ENCODE results near the gene SLC38A11.

The SLC38A11 gene

DNA sequence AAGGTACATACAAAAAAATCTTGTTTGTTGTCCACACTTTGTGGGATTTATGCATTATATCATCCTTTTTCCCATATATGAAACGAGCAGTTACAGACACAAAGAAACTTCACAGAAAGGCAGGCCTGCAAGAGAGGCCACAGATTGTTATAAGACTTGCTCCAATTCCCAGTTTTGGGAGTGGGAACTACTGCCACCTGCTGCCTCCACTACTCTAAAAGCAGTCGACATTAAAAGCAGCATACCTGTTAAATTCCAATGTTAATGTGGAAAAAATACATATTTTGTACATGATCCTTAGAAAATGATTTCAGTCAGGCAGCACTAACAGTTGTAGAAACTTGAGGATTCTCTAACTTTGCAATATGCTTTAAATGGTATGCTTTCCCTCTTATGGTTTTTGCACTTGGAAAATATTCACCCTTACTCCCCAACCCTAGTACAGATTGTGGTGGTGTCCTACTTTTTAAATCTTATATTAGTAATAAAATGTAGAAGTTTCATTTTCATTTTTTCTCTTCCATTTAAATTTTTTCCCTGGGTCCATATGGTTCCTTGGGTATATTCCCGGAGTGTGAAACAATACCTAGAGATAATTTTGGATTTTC lies 37.9 kb downstream of the SLC38A11 start:
- DNase-seq (ENCODE audit: low read depth): no peak

DNA sequence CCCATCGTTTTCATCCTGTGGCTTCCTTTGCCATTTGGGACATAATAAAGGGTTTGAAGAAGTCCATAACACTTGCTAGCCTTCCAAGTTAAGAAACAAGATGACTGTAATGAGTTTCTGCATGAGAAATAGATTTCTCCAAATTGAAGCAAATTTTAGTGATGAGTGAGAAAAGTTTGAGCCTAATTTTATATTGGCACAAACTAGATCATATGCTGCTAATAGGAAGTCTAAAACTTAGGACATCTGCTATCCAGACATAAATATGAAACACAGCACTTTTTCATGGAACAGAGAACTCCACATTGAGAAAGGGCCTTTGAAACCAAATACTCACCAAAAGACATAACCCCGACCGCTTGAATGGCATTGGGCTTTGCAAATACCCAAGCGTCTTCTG lies 39.8 kb downstream of the SLC38A11 start:
- no peak for DNase-seq (ENCODE audit: low read depth)

DNA sequence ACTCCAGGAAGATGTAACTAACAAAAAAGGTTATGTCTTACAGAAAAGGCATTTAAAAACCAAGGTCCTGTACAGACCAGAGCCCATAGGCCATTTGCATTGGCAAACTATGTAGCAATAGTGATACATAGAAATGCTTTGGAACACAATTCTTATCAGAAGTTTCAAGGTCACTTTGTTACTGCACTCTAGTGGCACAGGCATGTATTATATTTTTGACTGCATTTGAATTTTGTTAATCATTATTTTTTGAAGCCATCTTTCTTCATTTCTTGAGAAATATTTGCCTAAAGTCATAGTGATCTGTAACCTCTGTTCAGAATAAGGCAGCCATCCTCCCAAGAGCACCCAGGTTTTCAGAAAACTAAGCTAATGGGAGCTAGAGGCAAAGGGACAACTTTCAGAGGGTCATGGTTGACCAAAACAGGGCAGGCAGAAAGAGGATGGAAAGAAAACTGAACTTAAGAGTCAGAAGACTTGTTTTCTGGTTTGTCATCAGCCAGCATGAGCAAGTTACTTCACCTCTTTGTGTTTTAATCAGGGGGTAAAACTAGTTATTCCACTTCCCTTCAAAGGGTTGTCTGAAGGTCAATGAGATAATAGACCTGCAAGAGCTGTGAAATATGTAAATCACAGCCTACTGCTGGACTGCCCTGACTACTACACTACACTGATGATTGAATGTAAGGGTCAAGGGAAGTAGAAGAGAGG lies 41.5 kb downstream of the SLC38A11 start:
- DNase-seq (ENCODE audit: low read depth): no peak

DNA sequence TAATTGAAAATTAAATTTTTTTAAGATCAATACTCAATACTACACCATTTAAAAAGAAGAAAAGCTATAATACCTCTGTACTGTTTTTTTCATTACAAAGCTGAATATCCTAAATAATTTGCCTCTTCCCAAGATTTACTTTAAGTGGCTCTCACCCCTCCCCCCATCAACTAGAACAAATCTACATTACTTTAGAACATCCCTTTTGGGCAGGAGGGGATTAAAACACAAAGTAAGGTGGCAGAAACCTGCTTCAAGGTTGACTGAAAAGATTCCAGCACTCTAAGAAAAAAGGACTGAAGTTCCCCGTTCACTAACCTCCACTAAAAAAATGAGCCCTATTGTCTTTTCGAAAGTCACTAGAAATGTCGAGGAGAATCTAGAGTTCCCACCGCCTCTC lies 42.3 kb downstream of the SLC38A11 start:
- DNase-seq (ENCODE audit: low read depth): no peak

DNA sequence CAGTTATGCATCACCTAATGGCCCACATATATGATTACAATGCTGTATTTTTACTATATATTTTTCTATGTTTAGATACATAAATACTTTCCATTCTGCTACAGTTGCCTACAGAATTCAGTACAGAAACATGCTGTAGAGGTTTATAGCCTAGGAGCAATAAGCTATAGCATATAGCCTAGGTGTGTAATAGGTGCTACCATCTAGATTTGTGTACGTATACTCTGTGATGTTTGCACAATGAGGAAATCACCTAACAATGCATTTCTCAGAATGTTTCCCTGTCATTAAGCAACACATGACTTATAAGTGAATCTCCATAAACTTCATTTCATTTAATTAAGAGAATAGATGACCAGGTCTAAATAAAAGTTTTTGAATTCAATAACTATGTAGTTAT lies 43.5 kb downstream of the SLC38A11 start:
- DNase-seq (ENCODE audit: low read depth): no peak

DNA sequence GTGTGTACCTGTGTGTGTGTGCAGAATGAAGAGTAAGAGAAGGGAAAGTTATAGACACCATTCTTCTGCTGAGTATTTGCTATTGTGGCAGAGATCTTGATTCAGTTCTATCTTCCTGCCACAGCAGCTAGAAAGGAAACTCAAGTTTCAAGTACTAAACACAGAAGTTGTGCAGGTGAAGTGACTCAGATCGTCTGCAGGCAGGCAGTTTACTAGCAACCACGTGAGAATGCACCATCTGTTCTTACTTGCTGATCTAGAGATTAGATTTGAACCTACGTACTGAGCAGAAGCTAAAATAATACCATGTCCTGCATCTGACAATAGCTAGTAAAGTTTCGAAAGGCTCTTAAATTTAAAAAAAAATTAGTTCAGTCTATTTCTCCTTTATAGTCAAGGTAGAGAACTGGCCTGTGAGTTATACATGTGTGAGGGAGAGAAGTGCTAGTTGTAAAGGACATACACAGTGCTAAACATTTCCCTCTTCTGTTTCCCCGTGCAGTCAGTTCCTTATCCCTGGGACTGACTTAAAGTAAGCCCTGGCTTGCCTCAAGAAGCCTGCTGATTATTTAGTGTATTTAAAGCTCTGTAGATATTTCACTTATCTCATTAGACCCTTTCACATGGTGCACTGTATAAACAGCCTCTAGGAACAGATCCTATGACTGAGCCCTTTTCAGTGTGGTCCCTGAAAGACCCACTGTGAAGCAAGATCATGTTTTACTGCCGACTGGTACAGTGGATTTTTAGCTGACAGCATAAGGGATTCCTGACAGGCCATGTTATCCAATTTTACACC lies 45.0 kb downstream of the SLC38A11 start:
- no peak for DNase-seq (ENCODE audit: low read depth)

DNA sequence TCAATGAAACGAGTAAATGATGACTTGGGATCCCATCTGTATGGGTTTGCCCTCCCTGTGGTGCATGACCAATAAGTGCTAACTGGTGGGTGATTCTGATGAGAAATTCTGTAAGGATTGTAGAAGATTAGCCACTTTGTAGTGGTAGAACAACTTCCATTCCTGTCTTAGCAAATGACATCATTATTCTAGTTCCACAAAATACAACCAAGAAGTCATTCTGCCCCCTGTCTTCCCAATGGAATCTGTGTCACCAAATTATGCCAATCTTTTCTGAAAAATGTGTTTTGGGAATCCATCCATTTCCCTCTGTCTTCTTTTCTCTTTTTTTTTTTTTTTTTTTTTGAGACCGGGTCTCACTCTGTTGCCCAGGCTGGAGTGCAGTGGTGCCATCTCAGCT lies 48.4 kb downstream of the SLC38A11 start:
- no peak for DNase-seq (ENCODE audit: low read depth)

DNA sequence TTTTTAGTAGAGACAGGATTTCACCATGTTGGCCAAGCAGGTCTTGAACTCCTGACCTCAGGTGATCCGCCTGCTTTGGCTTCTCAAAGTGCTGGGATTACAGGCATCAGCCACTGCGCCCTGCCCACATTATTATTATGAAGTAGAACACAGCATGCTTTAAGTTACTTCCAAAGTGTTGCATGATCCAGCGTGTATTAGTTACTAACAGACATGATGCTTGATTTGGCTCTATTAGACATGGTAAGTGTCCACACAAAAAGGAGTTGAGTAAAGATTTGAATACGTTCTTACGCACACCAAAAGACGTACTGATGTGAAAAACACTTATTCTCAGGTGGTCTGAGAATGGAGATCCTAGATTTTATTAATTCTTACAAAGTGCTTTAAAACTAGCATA lies 50.0 kb downstream of the SLC38A11 start:
- no peak for DNase-seq (ENCODE audit: low read depth)

DNA sequence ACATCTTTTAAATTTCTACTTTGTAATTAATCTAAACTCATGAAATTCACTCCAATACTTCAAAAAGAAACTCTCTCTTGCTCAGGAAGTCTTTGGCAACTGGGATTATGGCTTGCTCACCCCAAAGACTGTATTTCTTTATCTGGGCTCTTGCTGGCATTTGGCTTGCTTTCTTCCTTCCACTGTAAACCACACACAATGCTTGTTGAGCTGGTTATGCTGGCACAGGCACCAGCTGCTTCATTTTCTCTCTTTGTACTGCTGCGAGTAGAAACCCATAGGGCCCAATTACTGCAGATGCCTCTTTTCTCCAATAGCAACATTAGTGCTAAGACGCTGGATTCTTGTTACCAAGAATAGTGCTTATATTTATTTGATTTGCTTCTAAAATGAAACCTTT lies 51.4 kb downstream of the SLC38A11 start:
- DNase-seq (ENCODE audit: low read depth): no peak

DNA sequence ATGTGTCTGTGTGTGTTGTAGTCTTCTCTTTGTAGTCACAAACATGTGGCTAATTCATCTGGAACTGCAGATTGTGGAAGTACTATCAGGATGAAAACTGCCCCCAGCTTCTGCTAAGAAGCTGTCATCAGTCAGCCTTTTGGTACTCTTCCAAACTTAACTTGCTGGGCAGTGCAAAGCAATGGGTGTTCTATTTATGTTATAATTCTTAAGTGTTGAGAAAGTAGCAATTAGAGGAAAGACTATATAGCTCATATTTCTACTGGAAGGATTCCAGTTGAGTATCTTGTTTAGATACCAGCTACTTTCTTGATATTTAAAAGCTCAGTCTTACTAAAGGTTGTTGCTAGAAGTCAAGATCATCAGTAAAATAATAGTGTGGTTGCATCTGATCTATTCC lies 52.1 kb downstream of the SLC38A11 start:
- no peak for DNase-seq (ENCODE audit: low read depth)

DNA sequence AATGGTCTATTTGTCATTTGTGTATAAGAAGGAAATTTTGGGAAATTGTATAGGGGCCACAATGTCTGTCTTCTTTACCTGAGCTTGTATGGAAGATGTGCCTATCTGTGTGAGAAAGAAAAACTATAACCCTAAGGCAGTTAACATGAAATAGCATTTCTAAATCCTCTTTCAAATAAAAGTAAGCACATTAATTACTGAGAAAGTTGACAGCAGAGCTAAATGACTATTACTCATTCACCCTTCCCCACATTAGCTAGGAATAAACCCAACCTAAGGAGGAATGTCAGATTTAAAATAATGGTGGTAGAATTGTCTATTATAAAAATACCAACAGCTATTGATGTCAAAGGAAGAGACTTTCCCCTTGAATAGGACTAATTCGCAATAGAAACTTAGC lies 56.2 kb downstream of the SLC38A11 start:
- DNase-seq (ENCODE audit: low read depth): no peak

DNA sequence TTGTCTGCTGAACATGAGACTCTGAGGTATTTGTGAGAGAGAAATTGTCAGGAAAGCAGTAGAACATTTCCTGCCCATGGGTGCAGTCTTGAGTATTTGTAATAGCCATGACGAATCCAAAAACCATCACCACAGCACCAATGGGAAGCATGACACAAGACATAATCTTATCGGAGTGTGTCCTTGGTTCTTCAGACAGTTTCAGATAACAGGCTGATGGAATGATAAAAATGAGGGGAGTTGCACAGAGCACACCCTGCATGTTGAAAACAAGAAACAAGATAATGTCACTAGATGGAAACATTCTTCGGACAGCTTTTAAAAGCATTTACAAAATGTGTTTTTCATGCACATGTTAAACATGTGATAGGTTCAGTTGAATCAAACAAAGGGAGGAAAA lies 56.9 kb downstream of the SLC38A11 start:
- no peak for DNase-seq (ENCODE audit: low read depth)

DNA sequence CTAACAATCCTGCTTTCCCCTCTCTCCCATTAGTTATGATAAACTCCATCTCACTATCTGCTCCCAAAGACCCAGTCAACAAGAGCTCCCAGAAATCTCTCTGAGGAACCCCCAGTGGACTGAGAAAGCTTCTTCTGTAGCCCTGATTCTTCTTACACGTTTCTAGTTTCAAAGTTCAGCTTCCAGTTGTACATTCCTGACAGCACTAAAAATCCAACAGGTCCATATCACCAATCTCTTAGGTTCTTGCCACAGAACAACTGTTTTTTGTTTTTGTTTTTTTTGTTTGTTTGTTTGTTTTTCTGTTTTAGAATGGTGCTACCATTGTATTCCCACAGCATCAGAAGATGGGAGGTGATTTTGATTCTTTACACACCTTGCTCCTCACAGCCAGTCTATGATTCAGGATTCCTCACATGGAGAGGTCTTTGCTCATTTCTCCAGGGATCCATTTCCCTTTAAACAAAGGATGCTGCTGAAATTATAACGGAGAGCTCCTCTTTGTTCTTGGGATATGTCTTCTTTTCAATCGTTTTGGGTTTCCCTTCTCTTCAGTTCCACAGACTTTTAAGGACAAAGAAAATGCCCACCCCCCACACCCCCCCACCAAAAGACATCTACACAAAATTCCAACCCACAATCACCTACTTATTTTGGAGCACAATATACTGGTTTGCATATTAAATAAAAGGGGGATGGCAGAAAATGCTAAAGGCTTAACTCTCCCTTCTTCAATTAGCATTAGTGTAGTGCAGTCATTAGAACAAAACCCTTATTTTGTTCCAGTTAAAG lies 57.7 kb downstream of the SLC38A11 start:
- DNase-seq (ENCODE audit: low read depth): no peak

DNA sequence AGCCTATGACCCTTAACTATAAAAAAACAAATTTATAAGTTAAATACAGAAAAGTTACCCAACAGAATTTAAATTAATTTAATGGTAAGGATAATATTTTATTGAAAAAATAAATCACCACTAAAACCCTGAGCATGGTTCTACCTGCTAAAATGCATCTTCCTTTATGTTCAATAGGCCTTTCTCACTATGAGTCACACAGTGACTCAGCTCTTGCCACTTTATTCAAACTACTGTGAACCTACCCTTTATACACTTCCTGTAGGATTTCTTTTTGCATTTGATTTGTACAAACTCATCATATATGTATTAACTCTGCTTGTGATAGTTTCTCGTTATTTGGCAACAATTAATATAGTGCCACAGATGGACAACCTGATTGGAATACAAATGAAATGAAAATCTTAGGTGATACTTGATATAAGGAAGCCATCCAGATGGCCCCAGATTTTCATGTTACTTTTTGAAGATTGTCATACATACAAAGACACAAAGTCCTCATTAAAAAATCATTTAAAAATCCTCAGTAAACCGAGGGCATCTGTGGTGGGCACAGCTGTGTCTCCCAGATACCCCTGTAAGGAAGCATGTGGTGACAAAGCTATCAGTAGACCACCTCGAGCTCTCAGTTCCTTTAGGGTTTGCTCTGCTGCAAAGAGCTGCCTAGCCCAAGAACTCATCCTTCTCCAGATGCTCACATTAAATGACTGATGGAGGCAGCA lies 58.5 kb downstream of the SLC38A11 start:
- no peak for DNase-seq (ENCODE audit: low read depth)

DNA sequence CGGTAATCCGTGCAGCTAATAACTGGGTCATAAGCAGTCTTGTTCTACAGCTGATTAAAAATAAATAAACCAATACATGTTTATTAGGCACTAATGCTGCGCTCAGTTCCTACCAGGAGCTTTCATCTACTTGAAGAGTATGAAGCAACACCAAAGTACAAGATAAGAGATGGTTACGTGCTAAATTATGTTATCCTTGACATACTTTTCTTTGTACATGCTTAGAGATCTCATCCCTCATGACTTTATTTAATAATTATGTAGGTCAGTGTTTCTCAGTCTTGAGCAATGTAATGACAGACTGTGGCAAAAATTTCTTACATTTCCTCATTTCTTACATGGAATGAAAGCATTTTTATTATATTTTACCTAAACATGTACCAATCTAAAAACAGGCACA lies 59.1 kb downstream of the SLC38A11 start:
- no peak for DNase-seq (ENCODE audit: low read depth)

DNA sequence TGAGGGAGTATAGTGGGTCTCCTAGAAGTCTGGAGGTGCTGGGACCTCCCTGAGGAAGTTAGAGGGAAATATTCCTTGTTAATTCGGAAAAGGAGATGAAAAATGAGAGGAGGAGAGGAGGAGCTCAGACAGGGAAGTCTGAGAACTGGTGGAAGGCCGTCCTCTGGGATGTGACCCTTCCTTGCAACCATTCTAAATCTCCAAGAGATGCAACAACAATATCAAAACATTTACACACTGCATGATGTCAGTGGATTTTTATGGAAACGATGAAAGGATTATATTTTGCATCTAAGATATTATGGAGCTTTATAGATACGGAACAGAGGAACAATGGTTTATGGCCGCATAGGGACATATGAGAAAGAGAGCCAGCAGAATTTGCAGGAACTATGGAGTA lies 63.9 kb downstream of the SLC38A11 start:
- no peak for DNase-seq (ENCODE audit: low read depth)

DNA sequence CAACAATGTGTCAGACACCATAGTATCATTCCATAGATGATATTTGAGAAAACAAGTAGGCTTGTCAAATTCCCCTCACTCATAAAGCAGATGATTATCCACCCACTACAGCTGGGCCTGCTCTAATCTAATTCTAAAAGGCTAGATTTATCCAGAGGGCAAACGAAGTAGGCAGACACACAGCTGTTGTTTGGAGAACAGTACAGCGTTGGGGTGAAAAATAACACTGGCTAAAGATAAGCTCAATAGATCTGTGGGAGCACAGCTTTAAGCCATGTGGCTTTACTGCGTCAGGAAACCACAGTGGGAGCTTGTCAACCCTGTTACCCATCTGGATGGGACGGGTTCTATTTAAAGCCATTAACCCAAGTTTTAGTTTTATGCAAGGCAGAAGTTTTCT lies 64.8 kb downstream of the SLC38A11 start:
- DNase-seq (ENCODE audit: low read depth): no peak

DNA sequence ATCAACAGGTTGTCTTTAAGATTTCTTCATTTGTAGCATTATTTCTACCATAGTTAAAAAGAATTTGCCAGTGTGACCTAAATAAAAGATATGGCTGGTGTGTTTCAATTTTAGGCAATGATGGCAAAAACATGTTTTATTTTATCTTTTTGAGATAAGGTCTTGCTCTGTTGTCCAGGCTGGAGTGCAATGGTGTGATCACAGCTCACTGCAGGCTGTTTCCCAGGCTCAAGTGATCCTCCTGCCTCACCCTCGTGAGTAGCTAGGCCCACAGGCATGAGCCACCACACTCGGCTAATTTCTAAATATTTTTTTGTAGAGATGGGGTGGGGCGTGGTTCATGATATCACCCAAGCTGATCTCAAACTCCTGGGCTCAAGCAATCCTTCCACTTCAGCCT lies 66.7 kb downstream of the SLC38A11 start:
- DNase-seq (ENCODE audit: low read depth): no peak

DNA sequence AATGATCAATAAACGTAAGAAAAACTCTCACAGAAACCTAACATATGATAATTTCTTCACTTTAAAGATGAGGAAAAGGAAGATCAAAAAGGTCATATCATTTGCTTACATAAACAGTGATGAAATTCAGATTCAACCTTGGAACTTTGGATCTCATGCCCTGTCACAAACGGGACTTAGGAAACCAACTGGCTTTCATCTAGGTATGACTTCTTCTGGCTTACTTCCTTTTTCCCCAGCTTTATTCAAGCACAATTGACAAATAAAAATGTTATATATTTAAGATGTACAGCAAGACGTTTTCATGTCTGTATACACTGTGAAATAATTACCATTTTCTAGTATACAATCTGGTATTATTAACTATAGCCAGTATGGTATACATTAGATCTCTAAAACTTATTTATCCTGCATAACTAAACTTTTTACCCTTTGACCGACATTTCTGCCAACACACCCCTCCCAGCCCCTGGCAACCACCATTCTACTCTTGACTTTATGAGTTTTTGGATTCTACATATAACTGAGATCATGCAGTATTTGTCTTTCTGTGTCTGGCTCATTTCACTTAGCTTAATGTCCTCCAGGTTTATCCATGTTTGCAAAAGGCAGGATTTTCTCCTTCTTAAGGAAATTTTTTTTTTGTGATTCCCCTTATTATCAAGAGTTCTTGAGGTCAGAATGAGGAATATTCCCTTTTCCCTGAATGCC lies 67.7 kb downstream of the SLC38A11 start:
- no peak for DNase-seq (ENCODE audit: low read depth)

DNA sequence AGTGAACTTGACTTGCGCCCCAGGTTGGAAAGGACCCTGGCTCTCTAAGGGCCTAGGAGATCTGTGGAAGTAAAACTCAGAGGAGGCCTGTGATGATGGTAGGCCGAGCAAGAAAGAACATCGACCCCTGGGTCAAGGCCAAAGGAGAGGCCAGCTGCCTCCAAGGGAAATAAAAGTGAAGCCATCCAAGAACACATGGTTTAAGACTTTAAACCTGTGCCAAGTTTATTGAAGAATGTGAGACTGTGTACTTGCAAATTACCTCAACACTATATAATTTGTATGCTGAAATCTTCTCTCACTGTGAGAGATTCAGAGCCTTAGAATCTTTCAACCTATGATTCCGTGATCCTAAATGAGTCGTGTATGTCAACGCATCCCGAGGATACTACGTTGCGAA lies 73.0 kb downstream of the SLC38A11 start:
- DNase-seq (ENCODE audit: low read depth): no peak

DNA sequence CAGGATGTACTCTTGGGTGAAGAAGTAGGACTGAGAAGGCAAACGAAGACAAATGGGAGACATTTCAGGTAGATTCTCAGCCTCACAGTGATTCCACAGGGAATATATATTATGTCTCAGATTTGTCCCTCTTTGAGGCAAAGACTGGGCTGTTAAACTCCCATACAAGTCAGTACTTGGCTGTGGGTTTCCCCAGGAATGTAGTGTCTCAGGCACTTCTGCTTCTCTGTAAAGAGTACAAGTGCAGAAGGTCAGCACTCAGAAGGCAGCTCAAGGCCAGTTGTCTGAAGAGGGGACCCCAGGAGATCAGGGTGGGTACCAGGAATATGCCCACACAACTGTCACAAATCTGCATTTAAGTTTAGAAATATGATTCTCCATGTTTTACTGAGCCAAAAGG lies 73.8 kb downstream of the SLC38A11 start:
- no peak for DNase-seq (ENCODE audit: low read depth)

Data from T follicular helper cell (primary cell).